DMS53 treated with DMSO at 0.1 percent for 48 hours (cell line): ENCODE results near the gene UBA5.
"Not testable (repeated sequence)": the region's sequence is repeated elsewhere in the genome, so short reads cannot be mapped to it uniquely, and the experiment has no call there.

Experiments used
- DNase-seq: peaks from one replicate; lab custom pipeline; 2025; ENCODE audit not compliant: unreplicated experiment; lab: John Stamatoyannopoulos, UW

The UBA5 gene

GRCh38 chr3:132660052-132660810 is at the start of gene UBA5:
UBA5 (plus strand) TSS chr3:132660329; CDS start chr3:132660538, 209 bp downstream.
- peak; percentile 36 for DNase-seq

- not testable (repeated sequence) for DNase-seq
Observed at GRCh38 chr3:132615301-132615700, 44.8 kb upstream of the UBA5 start.

GRCh38 chr3:132615881-132616280 is 44.2 kb upstream of the UBA5 start:
- DNase-seq: no peak

- DNase-seq: no peak
Observed at GRCh38 chr3:132616780-132617179, 43.3 kb upstream of the UBA5 start.

GRCh38 chr3:132622148-132622547 is 38.0 kb upstream of the UBA5 start:
- no peak for DNase-seq

- no peak for DNase-seq
Observed at GRCh38 chr3:132622761-132623160, 37.4 kb upstream of the UBA5 start.

- DNase-seq: no peak
Observed at GRCh38 chr3:132623646-132624045, 36.5 kb upstream of the UBA5 start.

GRCh38 chr3:132624790-132625189 is 35.3 kb upstream of the UBA5 start:
- DNase-seq: no peak

GRCh38 chr3:132625613-132626012 is 34.5 kb upstream of the UBA5 start:
- no peak for DNase-seq

- no peak for DNase-seq
Observed at GRCh38 chr3:132626955-132627354, 33.2 kb upstream of the UBA5 start.

GRCh38 chr3:132628157-132628556 is 32.0 kb upstream of the UBA5 start:
- DNase-seq: no peak

GRCh38 chr3:132629928-132630327 is 30.2 kb upstream of the UBA5 start:
- no peak for DNase-seq

GRCh38 chr3:132630612-132631011 is 29.5 kb upstream of the UBA5 start:
- DNase-seq: no peak

GRCh38 chr3:132635052-132635451 is 25.1 kb upstream of the UBA5 start:
- no peak for DNase-seq

GRCh38 chr3:132637590-132637989 is 22.5 kb upstream of the UBA5 start:
- no peak for DNase-seq

GRCh38 chr3:132638706-132639105 is 21.4 kb upstream of the UBA5 start:
- no peak for DNase-seq

- DNase-seq: not testable (repeated sequence)
Observed at GRCh38 chr3:132641427-132641826, 18.7 kb upstream of the UBA5 start.

- peak; percentile 34 for DNase-seq
Observed at GRCh38 chr3:132641837-132642538, 18.1 kb upstream of the UBA5 start.

- no peak for DNase-seq
Observed at GRCh38 chr3:132642539-132642847, 17.6 kb upstream of the UBA5 start.

GRCh38 chr3:132643366-132643765 is 16.8 kb upstream of the UBA5 start:
- no peak for DNase-seq

GRCh38 chr3:132645058-132645457 is 15.1 kb upstream of the UBA5 start:
- DNase-seq: peak; percentile 61

- no peak for DNase-seq
Observed at GRCh38 chr3:132650153-132650552, 10.0 kb upstream of the UBA5 start.
